WTC11 (cell line): ENCODE measurements around the gene PDZD7.

Experiments
- CREM ChIP-seq: sonication (generic); formaldehyde crosslinking; IDR thresholded peaks from 2 replicates; pipeline ENCODE4 v1.8.1; 2022; ENCODE audit warnings: mild to moderate bottlenecking, missing genetic modification reagents, moderate library complexity
- CTCF ChIP-seq: fragments of 200-600 bp; IDR thresholded peaks from 2 replicates; pipeline ENCODE4 v1.8.0; 2022; ENCODE audit warnings: antibody characterized with exemption
- FOXJ3 ChIP-seq: sonication (generic); formaldehyde crosslinking; IDR thresholded peaks from 2 replicates; pipeline ENCODE4 v1.9.0; 2021; ENCODE audit warnings: missing genetic modification reagents, mild to moderate bottlenecking, borderline replicate concordance
- FOXP1 ChIP-seq: sonication (generic); formaldehyde crosslinking; IDR thresholded peaks from 2 replicates; pipeline ENCODE4 v1.8.0; 2022; ENCODE audit warnings: missing genetic modification reagents, mild to moderate bottlenecking, moderate library complexity, borderline replicate concordance
- TEAD4 ChIP-seq: sonication (generic); formaldehyde crosslinking; IDR thresholded peaks from 2 replicates; pipeline ENCODE4 v1.8.0; 2022; ENCODE audit warnings: mild to moderate bottlenecking, missing genetic modification reagents
- ZNF232 ChIP-seq: sonication (generic); formaldehyde crosslinking; IDR thresholded peaks from 2 replicates; pipeline ENCODE4 v1.8.0; 2022; ENCODE audit warnings: mild to moderate bottlenecking, missing genetic modification reagents
- ZNF423 ChIP-seq: fragments of 250-450 bp; sonication (Bioruptor Pico); IDR thresholded peaks from 2 replicates; pipeline ENCODE4 v2.1.2; 2022; ENCODE audit warnings: mild to moderate bottlenecking, moderate library complexity
- ZNF532 ChIP-seq: fragments of 250-450 bp; sonication (Bioruptor Pico); IDR thresholded peaks from 2 replicates; pipeline ENCODE4 v1.9.0; 2021; ENCODE audit warnings: mild to moderate bottlenecking, borderline replicate concordance

- TF ChIP-seq ZNF232 (CRISPR knock-in tag) (no peak), FOXP1 (no peak; the same call in 1 of the 2 replicates), CTCF (peak; percentile 70), ZNF532 (CRISPR knock-in tag) (no peak), TEAD4 (no peak), ZNF423 (CRISPR knock-in tag) (peak; percentile 93), CREM (CRISPR knock-in tag) (no peak), FOXJ3 (CRISPR knock-in tag) (no peak)
Measured at GRCh38 chr10:101018600-101019439, 12.1 kb downstream of the PDZD7 start.
